SK-N-SH (cell line): ENCODE data around the gene PROC. TPM values are rescaled to one million over a fixed set of nuclear protein-coding genes. Genes with fewer than 3 reads are reported as not detected.

Experiments used
- CTCF ChIA-PET: fragments of 300-600, 350-600 bp; formaldehyde crosslinking; extraction: SDS; loops from one replicate; lab custom pipeline; 2021; lab: Yijun Ruan, JAX
- POLR2A ChIA-PET: fragments of 350-600 bp; sonication (Branson Sonifier 250); formaldehyde crosslinking; extraction: SDS; loops from one replicate; lab custom pipeline; 2020; ENCODE audit warnings: antibody characterized with exemption, inconsistent platforms; lab: Yijun Ruan, JAX
- DNase-seq: peaks from one replicate; pipeline ENCODE4 v3.0.0; 2012
- H2AFZ ChIP-seq: fragments of 200-600 bp; sonication (generic); 2 replicates; pipeline ENCODE4 v1.8.1; 2016; ENCODE audit warnings: antibody characterized with exemption, mild to moderate bottlenecking, low read depth
- H3F3A ChIP-seq: fragments of 200-600 bp; sonication (generic); replicated peaks from 2 replicates; pipeline ENCODE3; 2016; ENCODE audit warnings: antibody characterized with exemption, mild to moderate bottlenecking; ENCODE audit not compliant: insufficient read depth
- H3K27ac ChIP-seq, 2 experiments: fragments of 200-500 bp in 1 of 2; fragments of 200-600 bp in 1 of 2; sonication (Bioruptor generic) in 1 of 2; sonication (generic), shearing (Covaris generic) in 1 of 2; 2 replicates each; pipeline versions ENCODE4 v1.5.1 to v1.6.1; 2014 to 2016; ENCODE audit warnings: low read depth in 2 of 2, inconsistent platforms in 1 of 2, low read length in 1 of 2, mild to moderate bottlenecking in 1 of 2, mixed read lengths in 1 of 2
- H3K27me3 ChIP-seq: fragments of 200-600 bp; sonication (generic), shearing (Covaris generic); 2 replicates; pipeline ENCODE4 v1.6.1; 2016; ENCODE audit warnings: mixed run types; ENCODE audit not compliant: insufficient read depth
- H3K36me3 ChIP-seq, 2 experiments: fragments of 200-500 bp in 1 of 2; fragments of 200-600 bp in 1 of 2; sonication (Bioruptor generic) in 1 of 2; sonication (generic) in 1 of 2; replicated peaks in 1 of 2; 2 replicates each; pipeline versions ENCODE3 to v1.5.1; 2014 to 2016; ENCODE audit warnings: low read length in 1 of 2, mild to moderate bottlenecking in 1 of 2; ENCODE audit not compliant: insufficient read depth in 2 of 2, control insufficient read depth in 1 of 2
- H3K4me1 ChIP-seq, 2 experiments: fragments of 200-500 bp in 1 of 2; fragments of 200-600 bp in 1 of 2; sonication (Bioruptor generic) in 1 of 2; sonication (generic), shearing (Covaris generic) in 1 of 2; 2 replicates each; pipeline versions ENCODE4 v1.5.1 to v1.6.1; 2014 to 2016; ENCODE audit warnings: low read depth in 1 of 2, low read length in 1 of 2, mixed run types in 1 of 2; ENCODE audit not compliant: insufficient read depth in 2 of 2, control insufficient read depth in 1 of 2
- H3K4me2 ChIP-seq: fragments of 200-600 bp; sonication (generic), shearing (Covaris generic); 2 replicates; pipeline ENCODE4 v1.6.1; 2017; ENCODE audit warnings: mixed run types
- H3K4me3 ChIP-seq, 2 experiments: fragments of 200-500 bp in 1 of 2; fragments of 200-600 bp in 1 of 2; sonication (Bioruptor generic) in 1 of 2; sonication (generic), shearing (Covaris generic) in 1 of 2; 2 replicates each; pipeline versions ENCODE4 v1.5.1 to v1.8.1; 2014 to 2016; ENCODE audit warnings: low read depth in 2 of 2, inconsistent platforms in 1 of 2, low read length in 1 of 2, mild to moderate bottlenecking in 1 of 2, mixed read lengths in 1 of 2, moderate library complexity in 1 of 2
- H3K79me2 ChIP-seq: fragments of 200-600 bp; sonication (generic); 2 replicates; pipeline ENCODE4 v1.8.1; 2017; ENCODE audit warnings: mild to moderate bottlenecking; ENCODE audit not compliant: insufficient read depth
- H3K9ac ChIP-seq: fragments of 200-600 bp; sonication (generic); 2 replicates; pipeline ENCODE4 v1.6.1; 2017; ENCODE audit warnings: mixed run types
- H3K9me2 ChIP-seq: fragments of 200-600 bp; sonication (generic); 2 replicates; pipeline ENCODE4 v1.6.1; 2017; ENCODE audit warnings: mixed run types
- H3K9me3 ChIP-seq: fragments of 200-600 bp; sonication (generic); 2 replicates; pipeline ENCODE4 v1.6.1; 2017; ENCODE audit warnings: mixed run types, mild to moderate bottlenecking, moderate library complexity
- H4K20me1 ChIP-seq: fragments of 200-600 bp; sonication (generic); 2 replicates; pipeline ENCODE4 v1.6.1; 2017; ENCODE audit warnings: mild to moderate bottlenecking, mixed run types; ENCODE audit not compliant: insufficient read depth
- ELF1 ChIP-seq: IDR thresholded peaks from 2 replicates; pipeline ENCODE4 v1.4.0; 2012
- FOSL2 ChIP-seq: IDR thresholded peaks from 2 replicates; pipeline ENCODE4 v1.4.0; 2012; ENCODE audit warnings: low read depth, mild to moderate bottlenecking, moderate library complexity, borderline replicate concordance
- MXI1 ChIP-seq: IDR thresholded peaks from 2 replicates; pipeline ENCODE4 v1.6.1; 2012; ENCODE audit warnings: mild to moderate bottlenecking, low read depth, low read length, improper control_type of control experiment
- NRF1 ChIP-seq: IDR thresholded peaks from 2 replicates; pipeline ENCODE4 v1.6.1; 2012; ENCODE audit warnings: low read depth, mild to moderate bottlenecking, low read length
- POLR2AphosphoS5 ChIP-seq: IDR thresholded peaks from 2 replicates; pipeline ENCODE4 v1.6.1; 2012; ENCODE audit warnings: low read depth, low read length
- RAD21 ChIP-seq: IDR thresholded peaks from 2 replicates; pipeline ENCODE4 v1.6.1; 2012; ENCODE audit warnings: mild to moderate bottlenecking, low read length
- REST ChIP-seq: IDR thresholded peaks from 2 replicates; pipeline ENCODE4 v1.6.1; 2012; ENCODE audit warnings: mild to moderate bottlenecking, low read depth, low read length, moderate library complexity
- RFX5 ChIP-seq: IDR thresholded peaks from 2 replicates; pipeline ENCODE4 v1.6.1; 2012; ENCODE audit warnings: mild to moderate bottlenecking, improper control_type of control experiment, low read length
- YY1 ChIP-seq: IDR thresholded peaks from 2 replicates; pipeline ENCODE4 v1.4.0; 2012; ENCODE audit warnings: low read depth, mild to moderate bottlenecking
- WGBS: methylation state at CpG from one replicate; pipeline ENCODE4 v1.1.6; 2017; ENCODE audit warnings: low lambda C conversion rate; 5-methylcytosine and 5-hydroxymethylcytosine counted together
- polyA plus RNA-seq, 3 experiments: library from polyadenylated mRNA; depleted of rRNA; stranded (reverse); fragments of >200 nt; gene quantifications; 2 replicates each; pipeline ENCODE4 v1.2.3, GENCODE V29; 2012
- TF ChIP-seq, protein P1 (sequence below): IDR thresholded peaks from 2 replicates; pipeline ENCODE4 v1.4.0; 2012; ENCODE audit warnings: low read depth, borderline replicate concordance

The PROC gene
- polyA plus RNA-seq, 1 of the 3 experiments (the other 2 are of a cell fraction) = 0.10 TPM

DNA sequence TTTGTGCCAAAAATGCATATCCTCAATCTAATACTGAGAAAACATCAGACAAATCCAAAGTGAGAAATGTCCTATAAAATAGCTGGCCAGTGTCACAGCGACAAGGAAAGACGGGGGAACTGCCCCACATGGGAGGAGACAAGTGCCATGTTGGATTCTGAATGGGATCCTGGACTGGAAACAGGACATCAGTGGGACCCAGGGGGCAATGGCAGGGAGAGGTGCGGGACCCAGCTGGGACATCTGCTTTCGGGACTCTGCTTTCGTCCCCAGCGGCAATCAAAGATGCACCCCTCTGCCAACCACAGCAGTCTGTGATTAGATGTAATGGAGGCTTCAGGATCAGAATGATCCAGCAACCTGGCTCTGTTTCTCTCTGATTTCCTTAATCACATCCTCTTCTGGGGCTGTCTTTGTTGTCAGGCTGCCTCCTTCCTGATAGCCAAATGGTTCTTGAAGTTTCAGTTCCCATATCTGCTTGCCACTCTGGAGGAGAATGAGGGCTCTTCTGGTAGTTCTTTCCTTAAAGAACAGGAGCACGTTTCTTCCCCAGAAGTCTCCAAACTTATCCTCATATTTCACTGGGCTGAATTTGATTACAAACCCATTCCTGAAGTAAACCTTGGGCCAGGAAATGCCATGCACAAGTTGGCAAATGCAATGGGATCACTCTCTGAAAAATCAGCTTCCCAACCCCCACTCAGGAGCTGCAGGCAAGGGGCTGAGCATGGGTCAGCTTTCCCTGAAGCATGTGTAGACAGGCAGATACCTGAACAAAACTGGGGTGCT, 13.6 kb upstream of the PROC start:
- WGBS = 95% methylated on average over 7 of the region's 7 CpGs
- H2AFZ ChIP-seq = no peak overlapping the region
- CTCF ChIA-PET = interaction anchor here (0.5 to 1.8 kb wide), 2 partner anchors 11 to 80 kb away, joined by 3 to 5 read pairs; no protein-coding TSS in a partner anchor

GRCh38 chr2:127405255-127405610, 13.0 kb upstream of the PROC start:
- Histone ChIP-seq H3K4me2 (no peak overlapping the region), H3K9me3 (no peaks in the 10 kb centered on the region), H3K9me2 (no peaks in the 10 kb centered on the region), H3K36me3 (no peaks in the 10 kb centered on the region), H3K27me3 (no peaks in the 10 kb centered on the region), H3K79me2 (no peaks in the 10 kb centered on the region), H4K20me1 (no peaks in the 10 kb centered on the region), H3K9ac (no peak overlapping the region), H2AFZ (peak overlapping the region; percentile 47; the same call in 1 of the 2 replicates), H3K4me3 (no peak overlapping the region), H3K4me1 (peaks cover 13 to 26% of the 10 kb centered on the region in 2 experiments; a peak in 3 of 4 replicates), H3F3A (peaks cover 20% of the 10 kb centered on the region), H3K27ac (no peak overlapping the region; a peak in 1 of 4 replicates)
- no peak for DNase-seq
- CTCF ChIA-PET = no interaction called here
- POLR2A ChIA-PET = no interaction called here
- WGBS = 90% methylated on average over 3 of the region's 3 CpGs
- no peak for TF ChIP-seq RAD21
- TF ChIP-seq POLR2AphosphoS5 = no peak
- TF ChIP-seq ELF1 = no peak
- no peak for TF ChIP-seq FOSL2
- TF ChIP-seq, protein P1, sequence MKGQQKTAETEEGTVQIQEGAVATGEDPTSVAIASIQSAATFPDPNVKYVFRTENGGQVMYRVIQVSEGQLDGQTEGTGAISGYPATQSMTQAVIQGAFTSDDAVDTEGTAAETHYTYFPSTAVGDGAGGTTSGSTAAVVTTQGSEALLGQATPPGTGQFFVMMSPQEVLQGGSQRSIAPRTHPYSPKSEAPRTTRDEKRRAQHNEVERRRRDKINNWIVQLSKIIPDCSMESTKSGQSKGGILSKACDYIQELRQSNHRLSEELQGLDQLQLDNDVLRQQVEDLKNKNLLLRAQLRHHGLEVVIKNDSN = no peak
- TF ChIP-seq MXI1 = no peak
- TF ChIP-seq REST = no peak
- no peak for TF ChIP-seq YY1
- TF ChIP-seq RFX5 = no peak

More for the DNA sequence above, 13.6 kb upstream of the PROC start:
- Histone ChIP-seq H3K27ac (no peak overlapping the region), H3K9me2 (no peaks in the 10 kb centered on the region), H3K4me1 (peaks cover 13 to 23% of the 10 kb centered on the region in 2 experiments; a peak in 3 of 4 replicates), H3K4me3 (no peak overlapping the region), H3K27me3 (no peaks in the 10 kb centered on the region), H3F3A (peaks cover 20% of the 10 kb centered on the region), H3K36me3 (no peaks in the 10 kb centered on the region), H3K9ac (no peak overlapping the region), H3K4me2 (no peak overlapping the region), H4K20me1 (no peaks in the 10 kb centered on the region), H3K79me2 (no peaks in the 10 kb centered on the region), H3K9me3 (no peaks in the 10 kb centered on the region)
- DNase-seq = no peak
- no peak for TF ChIP-seq NRF1
- POLR2A ChIA-PET = no interaction called here
